RWPE2 (cell line): Measurements from ENCODE around the gene CNDP2.
A peak's percentile ranks its signal among the peaks of the same experiment; 100 is the strongest.

Experiments used
- ATAC-seq: fragments of 200-7000 bp; cut with Tn5 transposase; 3 replicates; pipeline ENCODE4 v1.9.1; 2021; ENCODE audit warnings: low read depth
- DNase-seq: peaks from one replicate; pipeline ENCODE4 v3.0.0-alpha.2; 2020; ENCODE audit warnings: low spot score
- H3K27ac ChIP-seq: fragments of 450-650 bp; 2 replicates; pipeline ENCODE4 v1.5.1; 2017; ENCODE audit warnings: mild to moderate bottlenecking; ENCODE audit not compliant: poor library complexity, severe bottlenecking
- H3K27me3 ChIP-seq: fragments of 250-450 bp; sonication (Bioruptor Pico); 2 replicates; pipeline ENCODE4 v1.5.1; 2021; ENCODE audit warnings: mild to moderate bottlenecking, moderate library complexity; ENCODE audit not compliant: insufficient read depth, poor library complexity, severe bottlenecking
- H3K36me3 ChIP-seq: fragments of 250-450 bp; sonication (Bioruptor Pico); 2 replicates; pipeline ENCODE4 v1.5.1; 2020; ENCODE audit warnings: low read depth, mild to moderate bottlenecking, moderate library complexity
- H3K4me1 ChIP-seq: fragments of 250-450 bp; sonication (Bioruptor Pico); 2 replicates; pipeline ENCODE4 v1.5.1; 2021; ENCODE audit warnings: mild to moderate bottlenecking, moderate library complexity; ENCODE audit not compliant: insufficient read depth, poor library complexity, severe bottlenecking
- H3K4me3 ChIP-seq: fragments of 250-450 bp; sonication (Bioruptor Pico); 2 replicates; pipeline ENCODE4 v1.5.1; 2021; ENCODE audit warnings: mild to moderate bottlenecking, moderate library complexity; ENCODE audit not compliant: severe bottlenecking
- H3K9me3 ChIP-seq: fragments of 250-450 bp; sonication (Bioruptor Pico); 2 replicates; pipeline ENCODE4 v1.5.1; 2021; ENCODE audit warnings: mild to moderate bottlenecking, moderate library complexity; ENCODE audit not compliant: severe bottlenecking
- CTCF ChIP-seq: fragments of 450-650 bp; IDR thresholded peaks from one replicate; pipeline ENCODE4 v1.5.1; 2017; ENCODE audit warnings: mild to moderate bottlenecking, moderate library complexity; ENCODE audit not compliant: poor library complexity, severe bottlenecking

CNDP2 gene

GRCh38 chr18:74501386-74501785 lies 5.2 kb downstream of the CNDP2 start:
- DNase-seq, result no peak
- Histone ChIP-seq H3K36me3 (peaks cover 57% of the 10 kb centered on the region), H3K9me3 (no peaks in the 10 kb centered on the region), H3K4me1 (peaks cover 11% of the 10 kb centered on the region), H3K27me3 (no peaks in the 10 kb centered on the region), H3K4me3 (peak overlapping the region; percentile 25), H3K27ac (peak overlapping the region; percentile 81)
- peak; percentile 60 for ATAC-seq
- no peak for TF ChIP-seq CTCF

GRCh38 chr18:74503137-74503536 lies 7.0 kb downstream of the CNDP2 start:
- H3K36me3 ChIP-seq, result peaks cover 74% of the 10 kb centered on the region
- no peak for ATAC-seq
- H3K4me3 ChIP-seq, result no peak overlapping the region
- no peak for TF ChIP-seq CTCF
- no peaks in the 10 kb centered on the region for H3K27me3 ChIP-seq
- no peaks in the 10 kb centered on the region for H3K9me3 ChIP-seq
- peaks cover 11% of the 10 kb centered on the region for H3K4me1 ChIP-seq
- DNase-seq, result no peak
- no peak overlapping the region for H3K27ac ChIP-seq

GRCh38 chr18:74505776-74506175 lies 9.6 kb downstream of the CNDP2 start:
- peaks cover 6% of the 10 kb centered on the region for H3K4me1 ChIP-seq
- H3K4me3 ChIP-seq, result no peak overlapping the region
- DNase-seq (no peak), ATAC-seq (no peak)
- H3K27ac ChIP-seq, result no peak overlapping the region
- no peak for TF ChIP-seq CTCF
- no peaks in the 10 kb centered on the region for H3K27me3 ChIP-seq
- H3K36me3 ChIP-seq, result peaks cover 91% of the 10 kb centered on the region
- no peaks in the 10 kb centered on the region for H3K9me3 ChIP-seq

GRCh38 chr18:74506448-74507084 lies 10.4 kb downstream of the CNDP2 start:
- Histone ChIP-seq H3K27ac (no peak overlapping the region), H3K4me1 (peaks cover 5% of the 10 kb centered on the region), H3K4me3 (no peak overlapping the region), H3K9me3 (no peaks in the 10 kb centered on the region), H3K36me3 (peaks cover 90% of the 10 kb centered on the region), H3K27me3 (no peaks in the 10 kb centered on the region)
- DNase-seq (no peak), ATAC-seq (no peak)
- no peak for TF ChIP-seq CTCF

- Histone ChIP-seq H3K4me1 (no peaks in the 10 kb centered on the region), H3K27ac (no peak overlapping the region), H3K36me3 (peaks cover 89% of the 10 kb centered on the region), H3K27me3 (no peaks in the 10 kb centered on the region), H3K9me3 (no peaks in the 10 kb centered on the region), H3K4me3 (no peak overlapping the region)
- ATAC-seq, result no peak
- TF ChIP-seq CTCF, result no peak
- DNase-seq, result no peak
Measured at GRCh38 chr18:74507097-74507881, 11.1 kb downstream of the CNDP2 start.
